Measurements from ENCODE around the gene SLC7A14.

DNA sequence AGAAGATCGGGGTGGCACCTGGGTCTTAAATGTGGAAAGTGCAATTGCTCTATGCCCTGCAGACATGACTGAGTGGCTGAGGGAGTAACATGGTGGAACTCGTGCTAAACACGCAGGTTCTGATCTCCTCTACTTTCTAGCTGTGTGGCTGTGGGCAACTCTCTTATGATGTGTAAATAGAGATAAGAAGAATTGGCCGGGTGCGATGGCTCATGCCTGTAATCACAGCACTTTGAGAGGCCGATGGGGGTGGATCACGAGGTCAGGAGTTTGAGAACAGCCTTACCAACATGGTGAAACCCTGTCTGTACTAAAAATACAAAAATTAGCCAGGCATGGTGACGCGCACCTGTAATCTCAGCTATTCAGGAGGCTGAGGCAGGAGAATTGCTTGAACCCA is 99.5 kb downstream of the SLC7A14 start:
- TF ChIP-seq CTCF (conservative IDR thresholded peaks at IDR 0.05; ENCODE audit: low read length): no peak
- TF ChIP-seq EZH2phosphoT487 (IDR thresholded peaks at IDR 0.05; ENCODE audit: borderline replicate concordance, low read depth, low read length): no peak
